ENCODE results near the gene OSBPL8.
A peak's percentile ranks its signal among the peaks of the same experiment; 100 is the strongest.

The OSBPL8 gene

DNA sequence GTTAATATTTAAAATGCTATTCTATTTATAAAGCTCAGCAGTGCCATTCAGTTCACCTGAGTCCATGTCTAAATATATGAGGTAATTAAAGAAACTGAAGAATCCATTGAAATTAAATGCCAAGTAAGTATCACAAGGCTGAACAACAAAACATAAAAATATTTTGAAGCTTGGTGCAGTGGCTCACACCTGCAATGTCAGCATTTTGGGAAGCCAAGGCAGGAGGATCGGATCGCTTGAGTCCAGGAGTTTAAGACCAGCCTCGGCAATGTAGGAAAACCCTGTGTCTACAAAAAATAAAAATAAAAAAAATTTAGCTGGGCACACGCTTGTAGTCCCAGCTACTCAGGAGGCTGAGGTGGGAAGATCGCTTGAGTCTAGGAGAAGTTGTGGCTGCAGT lies 101.8 kb downstream of the OSBPL8 start:
- peaks cover under 1 to 1% of the 10 kb centered on the region in 2 donors for H3K36me3 Mint-ChIP-seq
- no peaks in the 10 kb centered on the region for H3K9me3 Mint-ChIP-seq
- H3K4me1 Mint-ChIP-seq: peaks cover 3 to 15% of the 10 kb centered on the region in 2 donors
- no peak overlapping the region for H3K4me3 Mint-ChIP-seq
- no peak overlapping the region for H3K27ac Mint-ChIP-seq
- ATAC-seq (replicated peaks): no peak
- DNase-seq: no peak
- no peaks in the 10 kb centered on the region for H3K27me3 Mint-ChIP-seq

GRCh38 chr12:76457010-76457409 lies 102.6 kb downstream of the OSBPL8 start:
- H3K36me3 Mint-ChIP-seq: peaks cover 6 to 8% of the 10 kb centered on the region in 2 donors
- no peak for ATAC-seq (replicated peaks)
- peaks cover 1 to 13% of the 10 kb centered on the region in 2 donors for H3K4me1 Mint-ChIP-seq
- no peaks in the 10 kb centered on the region for H3K9me3 Mint-ChIP-seq
- no peak overlapping the region for H3K27ac Mint-ChIP-seq
- H3K27me3 Mint-ChIP-seq: no peaks in the 10 kb centered on the region
- DNase-seq: no peak
- H3K4me3 Mint-ChIP-seq: no peak overlapping the region

DNA sequence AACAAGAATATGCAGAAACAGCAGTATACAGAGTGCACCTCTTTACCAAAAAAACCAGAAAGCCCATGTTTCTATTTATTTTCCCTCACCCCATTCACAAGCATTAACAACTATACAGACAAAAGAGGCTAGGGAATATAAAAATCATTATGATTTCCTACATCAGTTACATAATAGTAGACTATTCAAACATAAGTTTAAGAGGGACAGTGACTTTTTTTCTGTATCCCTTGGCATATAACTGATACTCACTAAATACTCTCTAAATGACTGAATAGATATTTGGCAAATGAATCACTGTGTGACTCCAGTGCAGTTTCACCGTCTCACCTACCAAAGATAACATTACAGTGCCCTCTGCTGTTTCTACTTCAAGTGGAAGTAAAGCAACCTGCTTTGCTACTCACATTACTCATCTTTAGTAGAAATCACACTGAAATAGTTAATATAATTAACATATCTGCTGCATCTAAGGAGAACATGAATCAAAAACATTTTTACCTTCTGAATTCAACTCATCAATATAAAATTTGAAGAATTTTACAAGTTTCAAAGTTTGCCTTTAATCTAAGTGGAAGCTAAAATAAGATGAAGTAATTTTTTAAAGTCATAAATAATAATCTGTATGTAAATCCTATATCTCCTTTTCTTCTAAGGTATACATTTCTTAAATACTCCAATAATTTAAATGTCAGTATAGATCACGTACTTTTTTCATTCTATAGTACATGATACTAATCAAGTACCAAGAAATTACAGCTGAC lies 103.8 kb downstream of the OSBPL8 start:
- Mint-ChIP-seq H3K36me3 (peaks cover 7 to 10% of the 10 kb centered on the region in 2 donors), H3K4me3 (no peak overlapping the region), H3K27ac (no peak overlapping the region), H3K4me1 (peaks cover under 1 to 7% of the 10 kb centered on the region in 2 donors), H3K9me3 (no peaks in the 10 kb centered on the region), H3K27me3 (no peaks in the 10 kb centered on the region)
- DNase-seq: peak; percentile 15
- ATAC-seq (replicated peaks): peak; percentile 98 to 99

DNA sequence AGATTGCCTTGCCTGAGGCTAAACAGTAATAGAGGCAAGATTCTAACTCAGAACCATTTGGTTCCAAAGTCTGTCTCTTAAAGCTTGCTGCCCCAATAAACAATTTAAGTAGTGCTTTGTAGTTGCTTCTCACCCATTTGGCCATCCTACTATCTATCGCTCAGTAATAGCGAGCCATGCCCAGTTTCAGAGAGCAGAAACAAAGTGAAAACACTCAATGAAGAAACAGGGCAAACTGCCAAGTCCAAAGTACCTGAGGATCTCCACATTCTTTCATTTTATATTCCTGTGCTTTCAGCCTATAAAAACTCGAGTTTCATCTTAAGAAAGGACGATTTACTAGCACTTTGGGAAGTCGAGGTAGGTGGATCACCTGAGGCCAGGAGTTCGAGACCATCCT lies 108.0 kb downstream of the OSBPL8 start:
- Mint-ChIP-seq H3K9me3 (no peaks in the 10 kb centered on the region), H3K4me3 (no peak overlapping the region), H3K27ac (no peak overlapping the region), H3K4me1 (peaks cover 2 to 11% of the 10 kb centered on the region in 2 donors), H3K27me3 (no peaks in the 10 kb centered on the region), H3K36me3 (peaks cover 23 to 28% of the 10 kb centered on the region in 2 donors)
- DNase-seq (no peak), ATAC-seq (replicated peaks) (no peak)

DNA sequence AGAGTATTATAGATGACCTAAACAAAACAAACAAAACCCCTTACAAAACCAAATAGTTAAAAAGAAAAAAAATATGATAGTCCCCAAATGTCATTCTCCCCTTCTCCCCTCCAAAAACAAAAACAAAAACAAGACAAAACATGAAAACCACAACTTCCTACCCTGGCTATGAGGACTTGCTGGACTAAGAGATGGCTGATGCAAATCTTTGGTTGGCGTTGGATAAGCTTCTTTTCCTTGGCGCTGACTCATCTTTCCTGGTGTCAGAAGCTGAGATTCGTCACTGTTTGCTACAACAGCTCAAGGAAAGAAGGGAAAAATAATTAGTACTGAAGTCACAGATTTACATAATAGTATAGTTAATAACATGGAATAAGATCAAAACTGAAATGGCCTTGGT lies 108.9 kb downstream of the OSBPL8 start:
- no peak for ATAC-seq (replicated peaks)
- H3K4me3 Mint-ChIP-seq: no peak overlapping the region

DNA sequence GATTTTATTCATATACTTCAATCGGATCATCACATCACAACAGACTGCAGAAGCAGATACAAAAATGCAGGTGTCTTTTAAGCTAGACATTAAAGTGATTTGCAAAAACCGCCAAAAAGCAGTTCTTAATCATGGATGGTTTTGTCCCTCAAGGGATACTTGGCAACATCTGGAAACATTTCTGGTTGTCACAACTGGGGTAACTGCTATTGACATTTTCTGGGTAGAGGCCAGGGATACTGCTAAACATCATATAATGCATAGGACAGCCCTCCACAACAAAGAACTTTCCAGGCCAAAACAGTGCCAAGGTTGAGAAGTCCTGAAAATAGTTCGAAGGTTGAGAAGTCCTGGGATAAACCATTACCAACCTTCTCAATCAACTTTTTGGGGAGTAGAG lies 109.6 kb downstream of the OSBPL8 start:
- DNase-seq (no peak), ATAC-seq (replicated peaks) (no peak)
- Mint-ChIP-seq H3K27ac (no peak overlapping the region), H3K27me3 (no peaks in the 10 kb centered on the region), H3K4me1 (peaks cover 6 to 15% of the 10 kb centered on the region in 2 donors), H3K9me3 (no peaks in the 10 kb centered on the region), H3K4me3 (no peak overlapping the region), H3K36me3 (peaks cover 24 to 34% of the 10 kb centered on the region in 2 donors)

More for the DNA sequence above, 108.9 kb downstream of the OSBPL8 start:
- no peak for DNase-seq
- peaks cover 3 to 14% of the 10 kb centered on the region in 2 donors for H3K4me1 Mint-ChIP-seq
- H3K9me3 Mint-ChIP-seq: no peaks in the 10 kb centered on the region
- H3K27ac Mint-ChIP-seq: no peak overlapping the region
- H3K36me3 Mint-ChIP-seq: peaks cover 23 to 30% of the 10 kb centered on the region in 2 donors
- no peaks in the 10 kb centered on the region for H3K27me3 Mint-ChIP-seq

GRCh38 chr12:76449583-76449982 lies 110.0 kb downstream of the OSBPL8 start:
- no peak overlapping the region for H3K4me3 Mint-ChIP-seq
- H3K9me3 Mint-ChIP-seq: no peaks in the 10 kb centered on the region
- H3K27ac Mint-ChIP-seq: no peak overlapping the region
- H3K4me1 Mint-ChIP-seq: peaks cover 6 to 20% of the 10 kb centered on the region in 2 donors
- H3K27me3 Mint-ChIP-seq: no peaks in the 10 kb centered on the region
- H3K36me3 Mint-ChIP-seq: peaks cover 24 to 36% of the 10 kb centered on the region in 2 donors
- ATAC-seq (replicated peaks): no peak
- DNase-seq: no peak

- DNase-seq: no peak
- Mint-ChIP-seq H3K27me3 (no peaks in the 10 kb centered on the region), H3K9me3 (no peaks in the 10 kb centered on the region), H3K4me3 (no peak overlapping the region), H3K27ac (no peak overlapping the region), H3K4me1 (peaks cover 10 to 25% of the 10 kb centered on the region in 2 donors), H3K36me3 (peaks cover 24 to 36% of the 10 kb centered on the region in 2 donors)
- ATAC-seq (replicated peaks): no peak
Observed at GRCh38 chr12:76449016-76449415, 110.6 kb downstream of the OSBPL8 start.

DNA sequence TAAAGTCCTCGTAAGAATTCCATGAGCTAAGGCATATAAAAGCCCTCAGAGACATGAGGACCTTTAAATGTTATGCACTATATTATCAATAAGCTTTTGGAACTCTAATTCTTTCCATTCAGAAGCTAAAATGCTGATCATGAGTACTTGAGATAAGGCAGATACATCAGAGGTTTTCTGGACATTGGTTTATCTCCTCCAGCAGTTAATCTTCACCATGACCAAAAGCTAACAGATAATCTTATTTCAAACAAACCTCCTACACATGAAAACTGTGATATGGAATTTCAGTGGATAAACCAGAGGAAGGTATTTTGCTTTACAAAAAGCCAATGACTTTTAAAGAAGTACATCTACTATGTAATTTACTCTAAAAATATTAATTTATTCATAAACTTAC lies 113.5 kb downstream of the OSBPL8 start:
- Mint-ChIP-seq H3K27ac (no peak overlapping the region), H3K27me3 (no peaks in the 10 kb centered on the region), H3K4me1 (peaks cover 10 to 30% of the 10 kb centered on the region in 2 donors), H3K9me3 (no peaks in the 10 kb centered on the region), H3K36me3 (peaks cover 18 to 27% of the 10 kb centered on the region in 2 donors), H3K4me3 (no peak overlapping the region)
- DNase-seq: no peak
- ATAC-seq (replicated peaks): no peak

DNA sequence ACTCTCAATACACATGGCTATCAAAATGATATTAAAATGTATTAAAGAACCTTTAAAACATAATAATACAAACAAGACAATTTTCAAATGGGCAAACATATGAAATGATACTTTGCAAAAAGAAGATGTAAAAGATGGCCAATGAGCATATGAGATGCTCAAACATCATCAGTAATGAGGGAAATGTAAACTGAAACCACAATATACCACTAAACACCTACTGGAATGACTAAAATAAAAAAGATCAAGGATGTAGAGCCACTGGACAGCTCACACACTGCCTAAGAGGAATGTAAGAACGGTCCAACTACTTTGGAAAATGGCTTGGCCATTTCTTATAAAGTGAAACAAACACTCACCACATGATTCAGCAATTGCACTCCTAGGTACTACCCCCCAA lies 114.1 kb downstream of the OSBPL8 start:
- Mint-ChIP-seq H3K27ac (no peak overlapping the region), H3K36me3 (peaks cover 20 to 28% of the 10 kb centered on the region in 2 donors), H3K4me3 (no peak overlapping the region), H3K27me3 (no peaks in the 10 kb centered on the region), H3K9me3 (no peaks in the 10 kb centered on the region), H3K4me1 (peaks cover 12 to 36% of the 10 kb centered on the region in 2 donors)
- DNase-seq (no peak), ATAC-seq (replicated peaks) (peak; percentile 57 to 79)

GRCh38 chr12:76444408-76444984 lies 115.1 kb downstream of the OSBPL8 start:
- no peak for ATAC-seq (replicated peaks)
- Mint-ChIP-seq H3K4me1 (peaks cover 14 to 33% of the 10 kb centered on the region in 2 donors), H3K36me3 (peaks cover 16 to 21% of the 10 kb centered on the region in 2 donors), H3K4me3 (no peak overlapping the region), H3K27ac (no peak overlapping the region), H3K27me3 (no peaks in the 10 kb centered on the region), H3K9me3 (no peaks in the 10 kb centered on the region)
- DNase-seq: no peak

GRCh38 chr12:76441016-76441415 lies 118.6 kb downstream of the OSBPL8 start:
- H3K9me3 Mint-ChIP-seq: peaks cover 4% of the 10 kb centered on the region in 2 donors
- no peaks in the 10 kb centered on the region for H3K27me3 Mint-ChIP-seq
- peak overlapping the region; percentile 11 for H3K27ac Mint-ChIP-seq
- H3K36me3 Mint-ChIP-seq: peaks cover 16 to 32% of the 10 kb centered on the region in 2 donors
- peaks cover 14 to 33% of the 10 kb centered on the region in 2 donors for H3K4me1 Mint-ChIP-seq
- DNase-seq: no peak
- peak overlapping the region in 1 of 2 donors; percentile 12 for H3K4me3 Mint-ChIP-seq
- no peak for ATAC-seq (replicated peaks)

GRCh38 chr12:76432733-76433132 lies 126.8 kb downstream of the OSBPL8 start:
- Mint-ChIP-seq H3K9me3 (peaks cover 24 to 29% of the 10 kb centered on the region in 2 donors), H3K4me3 (no peak overlapping the region), H3K27me3 (no peaks in the 10 kb centered on the region), H3K27ac (no peak overlapping the region), H3K4me1 (peaks cover 9 to 20% of the 10 kb centered on the region in 2 donors), H3K36me3 (peaks cover 56 to 67% of the 10 kb centered on the region in 2 donors)
- ATAC-seq (replicated peaks) (no peak), DNase-seq (no peak)

DNA sequence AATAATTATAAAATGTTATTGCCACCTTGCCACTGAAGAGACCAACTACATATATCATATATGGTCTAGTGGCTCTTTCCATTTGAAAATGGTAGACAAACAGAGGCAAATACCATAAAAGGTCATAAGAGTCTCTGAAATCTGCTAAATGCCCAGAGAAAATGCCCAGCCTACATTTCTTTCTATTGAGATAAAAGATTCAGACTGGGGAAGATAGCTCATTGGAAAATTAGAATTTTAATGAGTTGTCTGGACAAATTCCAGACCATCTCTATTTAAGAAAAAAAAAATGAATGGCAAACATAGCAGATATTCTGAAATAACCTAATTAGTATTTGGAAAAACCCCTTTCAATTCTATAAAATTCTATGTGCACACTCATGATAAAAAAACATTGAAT lies 131.5 kb downstream of the OSBPL8 start:
- Mint-ChIP-seq H3K4me1 (peaks cover 10 to 26% of the 10 kb centered on the region in 2 donors), H3K4me3 (no peak overlapping the region), H3K27ac (no peak overlapping the region), H3K27me3 (no peaks in the 10 kb centered on the region), H3K36me3 (peaks cover 40 to 54% of the 10 kb centered on the region in 2 donors), H3K9me3 (peaks cover 11 to 25% of the 10 kb centered on the region in 2 donors)
- no peak for ATAC-seq (replicated peaks)
- no peak for DNase-seq

GRCh38 chr12:76426160-76426559 lies 133.4 kb downstream of the OSBPL8 start:
- H3K36me3 Mint-ChIP-seq: peaks cover 24 to 34% of the 10 kb centered on the region in 2 donors
- no peak for ATAC-seq (replicated peaks)
- peaks cover 0 to 12% of the 10 kb centered on the region in 2 donors for H3K9me3 Mint-ChIP-seq

More at GRCh38 chr12:76426160-76426559, 133.4 kb downstream of the OSBPL8 start:
- Mint-ChIP-seq H3K27me3 (no peaks in the 10 kb centered on the region), H3K4me1 (peaks cover 14 to 29% of the 10 kb centered on the region in 2 donors), H3K27ac (no peak overlapping the region), H3K4me3 (no peak overlapping the region)
- no peak for DNase-seq

All from stimulated activated naive B cell treated with anti-CD40 and anti-IgM and Interleukin-4, amounts not matched to agents 10 μg/mL and 1 μg/mL and 100 μg/mL, for 72 hours (primary cell).